MV-4-11 (cell line): ENCODE data around the gene LONP1.
"Not testable (repeated sequence)": the region's sequence is repeated elsewhere in the genome, so short reads cannot be mapped to it uniquely, and the experiment has no call there.

Source experiments
- DNase-seq: peaks from one replicate; lab custom pipeline; 2025; lab: John Stamatoyannopoulos, UW

Gene LONP1

GRCh38 chr19:5692723-5693194, 27.2 kb downstream of the LONP1 start:
- peak; percentile 26 for DNase-seq

- DNase-seq, result peak; percentile 39
These were observed 27.9 kb downstream of the LONP1 start for GRCh38 chr19:5691822-5692722.

- DNase-seq, result peak; percentile 33
These were observed 28.8 kb downstream of the LONP1 start for GRCh38 chr19:5690955-5691821.

GRCh38 chr19:5690125-5690954, 29.6 kb downstream of the LONP1 start, which contains the start of gene RPL36:
Gene RPL36, plus strand, starts transcription at chr19:5690295. Its CDS starts 213 bp downstream, at chr19:5690508.
- peak; percentile 97 for DNase-seq

- DNase-seq, result not testable (repeated sequence)
These were observed 31.6 kb downstream of the LONP1 start for GRCh38 chr19:5688262-5688881.

- no peak for DNase-seq
These were observed 32.4 kb downstream of the LONP1 start for GRCh38 chr19:5687360-5688198.

- DNase-seq, result peak; percentile 97
These were observed 33.1 kb downstream of the LONP1 start for GRCh38 chr19:5686647-5687359.

GRCh38 chr19:5686326-5686646, 33.7 kb downstream of the LONP1 start:
- DNase-seq, result no peak

- no peak for DNase-seq
These were observed 35.1 kb downstream of the LONP1 start for GRCh38 chr19:5684694-5685430.

GRCh38 chr19:5683177-5683886, 36.6 kb downstream of the LONP1 start:
- no peak for DNase-seq

- no peak for DNase-seq
These were observed 37.9 kb downstream of the LONP1 start for GRCh38 chr19:5682107-5682482.

GRCh38 chr19:5681391-5682106, 38.4 kb downstream of the LONP1 start:
- DNase-seq, result no peak

- peak; percentile 100 for DNase-seq
These were observed 39.2 kb downstream of the LONP1 start, which contains the start of the genes HSD11B1L and MICOS13 for GRCh38 chr19:5680437-5681368. Gene HSD11B1L, plus strand, starts transcription at chr19:5681027. Its CDS starts 3,806 bp downstream, at chr19:5684833. Gene MICOS13, minus strand, starts transcription at chr19:5680516. Its CDS starts 30 bp downstream, at chr19:5680486.

GRCh38 chr19:5680084-5680436, 39.9 kb downstream of the LONP1 start:
- DNase-seq, result no peak

- DNase-seq, result no peak
These were observed 40.5 kb downstream of the LONP1 start for GRCh38 chr19:5679289-5680083.
